Kidney glomerular epithelial cell (primary cell): ENCODE results near the gene C1QTNF4.

Experiments used
- DNase-seq: peaks from one replicate; lab custom pipeline; 2025; lab: John Stamatoyannopoulos, UW

Gene C1QTNF4

DNA sequence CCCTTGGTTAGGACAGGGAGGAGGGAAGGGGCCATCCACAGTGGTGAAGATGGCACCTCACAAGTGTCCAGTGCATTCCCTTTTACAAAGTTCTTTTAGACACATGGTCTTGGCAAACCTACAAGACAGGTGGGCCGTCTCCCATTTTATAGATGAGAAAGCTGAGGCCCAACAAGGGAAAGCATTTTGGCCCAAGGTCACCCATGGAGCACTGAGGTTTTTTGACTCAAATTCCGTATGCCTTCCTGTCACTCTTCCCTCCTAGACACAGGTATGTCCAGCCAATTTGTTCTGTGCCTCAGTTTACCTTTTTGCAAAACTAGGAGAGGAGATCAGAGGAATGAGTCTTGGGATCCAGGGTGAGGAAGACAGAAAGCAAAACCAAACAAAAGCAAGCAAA lies 1.2 kb downstream of the C1QTNF4 start:
- DNase-seq: no peak

- DNase-seq: no peak
Observed at GRCh38 chr11:47592251-47592650, 2.0 kb downstream of the C1QTNF4 start.

GRCh38 chr11:47591764-47592163 lies 2.4 kb downstream of the C1QTNF4 start:
- DNase-seq: no peak

DNA sequence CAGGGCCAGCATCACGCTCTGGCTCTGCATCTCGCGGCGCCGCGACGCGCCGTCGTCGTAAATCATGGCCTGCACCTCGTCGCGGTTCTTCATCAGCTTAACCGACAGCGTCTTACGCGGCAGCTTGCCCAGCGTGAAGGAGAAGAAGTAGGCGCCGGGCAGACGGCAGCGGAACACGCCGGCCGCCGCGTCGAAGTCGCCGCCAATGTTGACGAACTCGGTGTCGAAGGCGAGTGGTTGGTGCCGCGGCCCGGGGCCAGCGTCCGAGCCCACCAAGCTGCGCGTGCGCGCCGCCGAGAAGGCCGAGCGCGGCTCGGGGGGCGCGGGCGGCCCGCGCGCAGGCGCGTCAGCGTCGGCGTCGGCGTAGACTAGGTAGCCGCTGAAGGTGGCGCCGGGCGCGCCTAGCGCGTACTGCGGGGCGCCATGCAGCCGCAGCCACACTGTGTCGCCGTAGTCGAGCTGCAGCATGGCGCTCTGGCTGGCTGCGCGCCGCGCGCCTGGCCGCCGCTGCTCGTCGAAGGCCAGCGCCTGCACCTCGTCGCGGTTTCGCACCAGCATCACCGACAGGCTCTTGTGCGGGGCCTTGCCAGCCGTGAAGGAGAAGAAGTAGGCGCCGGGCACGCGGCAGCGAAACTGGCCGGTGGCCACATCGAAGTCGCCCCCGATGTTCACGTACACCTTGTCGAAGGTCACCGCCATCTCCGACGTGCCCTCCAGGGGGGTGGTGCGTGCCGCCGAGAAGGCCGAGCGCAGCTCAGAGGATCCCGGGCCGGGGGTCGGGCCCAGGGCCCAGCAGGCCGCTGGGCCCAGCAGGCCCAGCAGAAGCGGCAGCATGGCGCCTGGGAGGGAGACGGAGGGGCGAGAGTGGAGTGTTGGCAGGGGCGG lies 4.0 kb downstream of the C1QTNF4 start:
- no peak for DNase-seq

DNA sequence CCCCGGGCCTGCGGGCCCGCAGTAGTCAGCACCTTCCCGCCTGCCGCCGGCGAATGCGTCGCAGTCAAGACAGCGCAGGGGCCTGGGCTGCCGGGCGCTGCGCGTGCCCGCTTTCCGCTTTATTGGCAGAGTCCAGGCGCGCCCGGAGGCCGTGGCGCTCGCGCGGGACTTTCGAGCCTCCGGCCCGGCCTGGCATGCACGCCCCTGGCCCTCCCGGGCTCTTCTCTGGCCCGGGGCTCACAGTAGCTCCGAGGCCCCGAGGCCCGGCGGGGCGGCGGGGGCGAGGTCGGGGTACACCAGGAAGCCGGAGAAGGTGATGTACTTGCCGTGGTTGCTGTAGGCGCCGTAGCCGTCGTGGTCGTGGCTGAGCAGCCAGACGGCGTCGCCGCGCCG lies 4.6 kb downstream of the C1QTNF4 start:
- no peak for DNase-seq

GRCh38 chr11:47589118-47589517 lies 5.1 kb downstream of the C1QTNF4 start:
- DNase-seq: no peak

DNA sequence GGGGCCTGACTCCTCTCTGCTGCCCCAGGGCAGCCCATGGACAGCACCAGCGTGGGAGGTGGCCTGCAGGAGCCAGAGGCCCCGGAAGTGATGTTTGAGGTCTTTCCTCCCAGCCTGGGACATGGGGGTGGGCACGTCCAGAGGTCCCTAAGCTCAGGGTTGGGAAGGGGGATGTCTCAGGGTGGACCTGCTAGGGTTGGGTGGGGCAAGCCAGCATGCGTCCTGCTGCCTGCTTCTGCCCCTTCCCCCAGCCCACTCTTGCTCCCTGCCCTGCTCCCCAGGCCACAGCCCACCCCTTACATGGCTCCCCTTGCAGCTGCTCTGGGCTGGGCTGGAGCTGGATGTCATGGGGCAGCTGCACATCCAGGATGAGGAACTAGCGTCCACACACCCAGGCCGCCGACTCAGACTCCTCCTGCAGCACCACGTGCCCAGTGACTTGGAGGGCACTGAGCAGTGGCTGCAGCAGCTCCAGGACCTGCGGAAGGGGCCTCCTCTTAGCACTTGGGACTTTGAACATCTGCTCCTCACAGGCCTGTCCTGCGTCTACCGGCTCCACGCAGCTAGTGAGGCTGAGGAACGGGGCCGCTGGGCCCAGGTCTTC lies 6.4 kb downstream of the C1QTNF4 start:
- DNase-seq: no peak

GRCh38 chr11:47587039-47587716 lies 7.0 kb downstream of the C1QTNF4 start:
- DNase-seq: no peak

- DNase-seq: no peak
Observed at GRCh38 chr11:47586098-47586855, 7.9 kb downstream of the C1QTNF4 start, which contains the start of gene FAM180B. FAM180B (plus strand) TSS chr11:47586678; CDS start chr11:47586769, 91 bp downstream.

DNA sequence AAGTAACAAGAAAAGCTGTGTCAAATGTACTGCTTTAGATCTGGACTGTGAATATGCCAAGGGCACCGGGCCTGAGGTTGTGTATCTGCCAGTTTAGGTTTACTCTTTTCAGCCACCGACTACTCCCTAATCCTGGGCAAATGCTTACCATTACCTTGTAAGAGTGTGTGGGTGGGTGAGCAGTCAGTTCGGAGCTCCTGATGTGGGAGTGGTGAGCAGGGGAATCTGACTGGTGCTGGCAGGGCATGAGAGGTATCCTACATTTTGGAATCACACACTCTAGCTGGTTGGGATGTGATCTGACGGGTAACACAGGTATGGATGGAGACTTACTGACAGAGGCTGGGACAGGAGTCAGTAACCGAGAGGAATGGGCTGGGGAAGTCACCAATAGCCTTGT lies 10.4 kb downstream of the C1QTNF4 start:
- DNase-seq: no peak

- DNase-seq: peak; percentile 85
Observed at GRCh38 chr11:47578524-47579494, 15.4 kb downstream of the C1QTNF4 start, which contains the start of the genes KBTBD4 and NDUFS3. KBTBD4 (minus strand) TSS chr11:47578970; CDS start chr11:47578951, 19 bp downstream. NDUFS3 (plus strand) TSS chr11:47579074; CDS start chr11:47579092, 18 bp downstream.

DNA sequence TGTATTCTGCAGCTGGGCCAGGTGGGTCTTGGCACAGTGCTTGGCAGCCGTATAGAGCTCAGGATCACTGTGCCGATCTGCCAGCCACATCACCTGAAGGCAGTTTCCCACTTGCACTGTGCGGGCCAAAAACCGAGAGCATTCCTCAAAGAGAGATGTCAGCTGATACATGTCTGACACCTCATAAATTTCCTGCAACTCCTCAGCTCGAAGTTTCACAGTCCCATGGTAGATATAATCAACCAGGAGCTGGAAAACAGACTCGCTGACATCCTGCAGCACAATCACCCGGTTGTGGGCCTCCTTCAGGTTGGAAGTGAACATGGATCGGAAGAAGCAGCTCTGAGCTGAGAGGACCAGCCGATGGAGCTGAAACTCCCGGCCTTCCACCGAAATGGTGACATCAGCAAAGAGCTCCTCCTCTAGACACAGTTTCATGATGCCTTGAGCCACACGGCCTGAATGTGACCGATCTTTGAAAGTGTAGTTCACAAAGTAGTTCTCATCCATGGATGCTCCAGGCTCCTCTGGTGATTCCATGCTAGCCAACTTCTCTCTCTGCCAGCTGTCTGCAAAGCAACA lies 16.7 kb downstream of the C1QTNF4 start:
- DNase-seq: no peak

DNA sequence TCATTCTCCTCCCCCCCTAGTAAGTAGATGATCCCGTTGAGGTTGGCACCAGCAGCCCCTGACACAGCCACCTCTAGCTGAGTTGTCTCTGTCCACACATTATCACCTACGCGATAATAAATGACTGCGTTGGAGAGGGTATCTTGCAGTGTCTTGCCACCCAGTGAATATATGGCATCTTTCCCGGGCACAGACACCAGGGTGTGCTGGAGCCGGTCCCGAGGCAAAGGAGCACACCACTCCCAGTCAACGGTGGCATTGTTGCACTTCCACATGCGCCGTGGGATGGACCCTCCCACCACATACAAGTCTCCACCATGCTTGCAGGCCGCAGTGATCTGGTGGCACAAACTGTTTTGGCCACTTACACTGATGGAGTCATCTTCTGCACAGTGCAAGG lies 20.9 kb downstream of the C1QTNF4 start:
- no peak for DNase-seq

DNA sequence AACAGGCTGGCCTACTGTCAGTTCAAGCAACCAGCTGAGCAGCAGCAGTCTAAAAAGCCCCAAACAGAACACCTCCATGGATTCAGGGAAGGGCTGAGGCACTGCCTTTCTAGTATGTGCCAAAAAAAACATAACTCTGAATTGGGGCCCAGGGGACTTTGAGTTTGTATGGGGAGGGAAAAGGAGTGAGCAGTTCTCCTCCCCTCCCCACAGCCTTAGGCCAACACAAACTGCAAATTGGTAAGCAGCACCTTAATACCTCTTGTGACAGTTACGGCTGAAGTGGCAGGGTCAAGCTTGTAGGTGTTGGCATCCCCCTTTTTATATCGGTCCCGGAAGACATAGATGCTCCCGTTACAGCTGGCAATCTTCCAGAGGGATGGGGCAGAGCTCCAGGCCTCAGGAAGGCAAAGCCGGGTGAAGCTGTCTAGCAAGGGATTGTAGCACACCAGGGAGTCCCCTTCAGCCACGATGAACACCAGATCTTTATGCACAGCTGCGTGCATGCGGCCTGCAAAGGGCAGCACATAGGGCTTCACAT lies 21.4 kb downstream of the C1QTNF4 start:
- no peak for DNase-seq

- DNase-seq: no peak
Observed at GRCh38 chr11:47571895-47572294, 22.3 kb downstream of the C1QTNF4 start.

DNA sequence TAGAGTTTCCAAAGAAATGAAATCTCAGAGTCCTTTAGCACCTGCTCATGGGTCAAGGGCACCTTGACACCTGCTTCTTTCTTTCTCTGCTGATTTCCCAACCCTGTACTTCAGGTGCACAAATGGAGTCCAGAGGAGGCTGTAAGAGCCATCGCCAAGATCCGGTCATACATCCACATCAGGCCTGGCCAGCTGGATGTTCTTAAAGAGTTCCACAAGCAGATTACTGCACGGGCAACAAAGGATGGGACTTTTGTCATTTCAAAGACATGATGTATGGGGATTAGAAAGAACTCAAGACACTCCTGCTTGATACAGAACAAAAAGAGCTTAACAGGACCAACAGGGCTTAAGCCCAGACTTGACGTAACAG lies 22.9 kb downstream of the C1QTNF4 start:
- no peak for DNase-seq

DNA sequence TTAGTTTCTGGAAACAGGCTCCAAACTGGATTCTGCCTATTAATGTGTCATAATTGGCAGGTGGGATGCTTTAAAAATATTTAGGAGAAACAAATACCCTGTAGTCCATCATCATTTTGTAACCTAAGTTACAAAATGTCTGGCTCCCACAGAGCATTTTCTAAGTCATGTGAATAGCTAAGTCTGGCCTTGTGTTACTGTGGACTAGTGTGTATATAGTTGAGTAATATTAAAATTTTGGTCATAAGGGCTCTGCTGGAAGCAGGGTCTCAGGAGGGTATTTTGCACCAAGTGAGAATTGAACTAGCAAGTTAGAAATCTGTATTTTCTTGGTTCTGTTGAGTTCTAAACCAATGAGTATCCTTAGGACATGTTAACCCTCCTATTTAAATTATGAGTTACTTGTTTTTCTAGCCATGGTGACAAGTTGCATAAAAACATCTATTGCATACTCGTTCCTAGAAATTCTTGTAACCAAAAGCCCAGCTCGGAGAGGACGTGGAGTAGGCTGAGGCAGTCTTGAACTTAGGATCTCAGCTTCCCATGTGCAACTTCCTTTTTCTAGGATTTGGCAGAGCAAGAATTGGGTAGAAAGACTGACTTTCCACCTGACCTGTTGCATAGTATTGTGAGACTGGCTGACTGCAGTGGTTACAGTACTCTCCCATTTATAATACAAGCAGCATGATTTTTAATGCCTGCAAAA lies 23.4 kb downstream of the C1QTNF4 start:
- no peak for DNase-seq

DNA sequence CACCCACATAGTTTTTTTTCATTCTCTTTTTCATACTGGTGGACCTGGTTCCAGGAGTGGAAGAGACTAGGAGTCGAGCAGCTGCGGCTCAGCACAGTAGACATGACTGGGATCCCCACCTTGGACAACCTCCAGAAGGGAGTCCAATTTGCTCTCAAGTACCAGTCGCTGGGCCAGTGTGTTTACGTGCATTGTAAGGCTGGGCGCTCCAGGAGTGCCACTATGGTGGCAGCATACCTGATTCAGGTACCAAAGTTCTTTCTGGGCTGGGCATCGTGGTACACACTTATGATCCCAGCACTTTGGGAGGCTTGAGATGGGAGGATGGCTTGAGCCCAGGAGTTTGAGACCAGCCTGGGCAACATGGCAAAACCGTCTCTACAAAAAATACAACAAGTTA lies 24.6 kb downstream of the C1QTNF4 start:
- DNase-seq: no peak

DNA sequence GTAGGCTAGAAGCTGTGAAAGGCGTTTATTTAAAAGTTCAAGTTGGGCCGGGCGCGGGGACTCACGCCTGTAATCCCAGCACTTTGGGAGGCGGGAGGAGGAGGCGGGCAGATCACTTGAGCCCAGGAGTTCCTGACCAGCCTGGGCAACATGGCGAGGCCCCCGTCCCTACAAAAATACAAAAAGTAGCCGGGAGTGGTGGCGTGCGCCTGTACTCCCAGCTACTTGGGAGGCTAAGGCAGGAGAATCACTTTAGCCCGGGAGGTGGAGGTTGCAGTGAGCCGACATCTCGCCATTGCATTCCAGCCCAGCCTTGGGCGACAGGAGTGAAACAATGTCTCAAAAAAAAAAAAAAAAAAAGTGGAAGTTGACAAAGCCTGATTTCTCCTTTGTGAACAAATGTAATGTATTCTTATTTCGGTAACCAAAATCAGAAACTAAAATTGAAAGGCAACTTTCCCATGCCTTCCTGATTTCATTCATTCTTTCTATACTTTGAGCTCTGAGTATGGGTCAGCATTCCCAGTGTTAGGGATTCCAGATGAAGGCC lies 28.0 kb downstream of the C1QTNF4 start:
- no peak for DNase-seq
